Measurements from ENCODE around the gene CYP4F11.

DNA sequence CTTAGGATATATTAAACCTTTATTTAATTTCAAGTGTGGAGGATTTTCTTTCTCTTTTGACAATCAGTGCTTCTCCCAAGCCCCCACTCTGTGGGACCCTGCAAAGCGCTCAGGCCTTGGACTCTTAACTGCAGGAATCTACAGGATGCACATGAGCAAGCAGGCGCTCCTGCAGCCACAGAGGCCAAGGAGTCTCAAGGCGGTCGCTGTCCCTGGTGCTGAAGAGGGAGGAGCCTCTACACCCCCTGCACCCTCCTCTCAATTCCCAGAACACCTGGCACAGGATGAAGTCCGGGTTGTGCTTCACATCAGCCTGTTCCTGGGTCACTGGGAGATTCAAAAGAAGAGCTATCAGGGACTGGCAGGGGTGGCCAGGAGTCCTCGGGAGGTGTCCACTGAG, 28.0 kb upstream of the CYP4F11 start:
- TF ChIP-seq, protein P1, sequence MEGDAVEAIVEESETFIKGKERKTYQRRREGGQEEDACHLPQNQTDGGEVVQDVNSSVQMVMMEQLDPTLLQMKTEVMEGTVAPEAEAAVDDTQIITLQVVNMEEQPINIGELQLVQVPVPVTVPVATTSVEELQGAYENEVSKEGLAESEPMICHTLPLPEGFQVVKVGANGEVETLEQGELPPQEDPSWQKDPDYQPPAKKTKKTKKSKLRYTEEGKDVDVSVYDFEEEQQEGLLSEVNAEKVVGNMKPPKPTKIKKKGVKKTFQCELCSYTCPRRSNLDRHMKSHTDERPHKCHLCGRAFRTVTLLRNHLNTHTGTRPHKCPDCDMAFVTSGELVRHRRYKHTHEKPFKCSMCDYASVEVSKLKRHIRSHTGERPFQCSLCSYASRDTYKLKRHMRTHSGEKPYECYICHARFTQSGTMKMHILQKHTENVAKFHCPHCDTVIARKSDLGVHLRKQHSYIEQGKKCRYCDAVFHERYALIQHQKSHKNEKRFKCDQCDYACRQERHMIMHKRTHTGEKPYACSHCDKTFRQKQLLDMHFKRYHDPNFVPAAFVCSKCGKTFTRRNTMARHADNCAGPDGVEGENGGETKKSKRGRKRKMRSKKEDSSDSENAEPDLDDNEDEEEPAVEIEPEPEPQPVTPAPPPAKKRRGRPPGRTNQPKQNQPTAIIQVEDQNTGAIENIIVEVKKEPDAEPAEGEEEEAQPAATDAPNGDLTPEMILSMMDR (IDR thresholded peaks at IDR 0.05) = no peak
- no peak for TF ChIP-seq POLR2A (IDR thresholded peaks at IDR 0.05)
